Breast epithelium (tissue), 3 donors: ENCODE data around the gene NLRP1.

Experiments
- CTCF ChIP-seq, 3 donors: fragments of 450-650 bp; IDR thresholded peaks; one replicate each; pipeline ENCODE4 v1.5.1; 2016 to 2017; ENCODE audit warnings: antibody characterized with exemption in 3 of 3, mild to moderate bottlenecking in 3 of 3, moderate library complexity in 3 of 3
- POLR2A ChIP-seq: fragments of 450-650 bp; IDR thresholded peaks from one replicate; pipeline ENCODE4 v1.6.1; 2016; ENCODE audit warnings: antibody characterized with exemption, mild to moderate bottlenecking, moderate library complexity
- POLR2AphosphoS5 ChIP-seq, 3 donors: sonication (generic); formaldehyde crosslinking; IDR thresholded peaks; one replicate each; pipeline ENCODE4 v1.6.1; 2017; ENCODE audit warnings: antibody characterized with exemption in 3 of 3

- TF ChIP-seq POLR2AphosphoS5 (IDR thresholded peaks at IDR 0.05) = no peak
- no peak for TF ChIP-seq CTCF (IDR thresholded peaks at IDR 0.05)
- TF ChIP-seq POLR2A = no peak
These were observed 82.6 kb downstream of the NLRP1 start for GRCh38 chr17:5501685-5502084.
